ENCODE measurements around the gene BBS2.

- TF ChIP-seq CTCF (conservative IDR thresholded peaks at IDR 0.05; ENCODE audit: low read depth in 2 of 2) (no peak), REST (IDR thresholded peaks at IDR 0.05; ENCODE audit: unreplicated experiment) (no peak), POLR2AphosphoS5 (IDR thresholded peaks at IDR 0.05; ENCODE audit: low read depth) (no peak)
Observed at GRCh38 chr16:56558024-56558747, 38.4 kb upstream of the BBS2 start.
